Amniotic epithelial cell (primary cell): ENCODE data around the gene LARP4B.
"Not testable (repeated sequence)": the region's sequence is repeated elsewhere in the genome, so short reads cannot be mapped to it uniquely, and the experiment has no call there.

Experiments used
- DNase-seq: peaks from one replicate; pipeline ENCODE4 v3.0.0-alpha.2; 2010; ENCODE audit warnings: low read depth

Gene LARP4B

GRCh38 chr10:786633-787474 lies 144.7 kb downstream of the LARP4B start:
- no peak for DNase-seq

GRCh38 chr10:785861-786214 lies 145.7 kb downstream of the LARP4B start:
- DNase-seq: no peak

- DNase-seq: no peak
Observed at GRCh38 chr10:785089-785860, 146.2 kb downstream of the LARP4B start.

GRCh38 chr10:784403-785088 lies 147.0 kb downstream of the LARP4B start:
- DNase-seq: peak; percentile 42

GRCh38 chr10:782751-783648 lies 148.5 kb downstream of the LARP4B start:
- no peak for DNase-seq

- DNase-seq: no peak
Observed at GRCh38 chr10:780536-781524, 150.7 kb downstream of the LARP4B start.

- peak; percentile 53 for DNase-seq
Observed at GRCh38 chr10:778626-779330, 152.7 kb downstream of the LARP4B start.

- DNase-seq: no peak
Observed at GRCh38 chr10:777913-778479, 153.5 kb downstream of the LARP4B start.

GRCh38 chr10:776772-777171 lies 154.7 kb downstream of the LARP4B start:
- DNase-seq: no peak

- peak; percentile 33 for DNase-seq
Observed at GRCh38 chr10:775245-776075, 156.0 kb downstream of the LARP4B start.

GRCh38 chr10:774661-775244 lies 156.8 kb downstream of the LARP4B start:
- no peak for DNase-seq

GRCh38 chr10:774223-774622 lies 157.3 kb downstream of the LARP4B start:
- DNase-seq: no peak

GRCh38 chr10:773562-774161 lies 157.8 kb downstream of the LARP4B start:
- no peak for DNase-seq

- DNase-seq: no peak
Observed at GRCh38 chr10:772227-772637, 159.3 kb downstream of the LARP4B start.

GRCh38 chr10:771647-772046 lies 159.9 kb downstream of the LARP4B start:
- no peak for DNase-seq

GRCh38 chr10:770975-771374 lies 160.5 kb downstream of the LARP4B start:
- DNase-seq: no peak

GRCh38 chr10:770048-770712 lies 161.3 kb downstream of the LARP4B start:
- not testable (repeated sequence) for DNase-seq
